SK-N-SH (cell line): ENCODE data around the gene ALOX15.

ENCODE experiments used
- CTCF ChIP-seq: fragments of 200-600 bp; sonication (generic); IDR thresholded peaks from 2 replicates; pipeline ENCODE4 v1.6.1; 2017; ENCODE audit warnings: antibody characterized with exemption, mild to moderate bottlenecking, moderate library complexity
- RCOR1 ChIP-seq: fragments of 150-350 bp; IDR thresholded peaks from 2 replicates; pipeline ENCODE4 v1.6.1; 2017; ENCODE audit warnings: antibody characterized with exemption, low read length

GRCh38 chr17:4642286-4642685 lies 808 bp upstream of the ALOX15 start:
- no peak for TF ChIP-seq RCOR1
- no peak for TF ChIP-seq CTCF
